GM21515 (cell line): ENCODE results near the gene SH3RF1.
A peak's percentile ranks its signal among the peaks of the same experiment; 100 is the strongest.

ENCODE experiments used
- ATAC-seq: cut with Tn5 transposase; IDR thresholded peaks from one replicate; pipeline ENCODE4 v1.9.1; 2021; ENCODE audit not compliant: unreplicated experiment

The SH3RF1 gene

GRCh38 chr4:169114341-169114974 lies 156.3 kb downstream of the SH3RF1 start:
- ATAC-seq = no peak

GRCh38 chr4:169110633-169111032 lies 160.1 kb downstream of the SH3RF1 start:
- no peak for ATAC-seq

GRCh38 chr4:169109035-169109675 lies 161.6 kb downstream of the SH3RF1 start:
- ATAC-seq = no peak

DNA sequence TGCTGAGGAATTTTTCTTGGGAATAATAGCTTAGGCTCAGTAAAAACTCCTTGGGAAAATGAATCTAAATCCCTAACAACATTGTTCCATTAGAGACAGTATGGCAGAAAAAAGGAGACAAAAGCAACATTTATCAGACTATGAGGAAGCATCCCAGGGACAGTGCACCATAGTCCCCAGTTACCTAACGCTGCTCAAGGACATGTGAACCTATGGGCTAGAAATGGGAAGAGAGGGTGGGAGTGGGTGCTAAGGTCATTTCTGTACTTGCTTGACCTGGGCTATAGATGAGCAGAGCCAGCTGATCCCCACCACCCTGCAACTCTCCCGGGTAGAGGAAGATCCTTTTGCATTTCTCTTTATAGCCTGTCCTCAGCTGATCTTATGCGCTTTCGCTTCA lies 162.5 kb downstream of the SH3RF1 start:
- no peak for ATAC-seq

GRCh38 chr4:169107528-169107927 lies 163.2 kb downstream of the SH3RF1 start:
- no peak for ATAC-seq

GRCh38 chr4:169106696-169107229 lies 164.0 kb downstream of the SH3RF1 start:
- ATAC-seq = no peak

DNA sequence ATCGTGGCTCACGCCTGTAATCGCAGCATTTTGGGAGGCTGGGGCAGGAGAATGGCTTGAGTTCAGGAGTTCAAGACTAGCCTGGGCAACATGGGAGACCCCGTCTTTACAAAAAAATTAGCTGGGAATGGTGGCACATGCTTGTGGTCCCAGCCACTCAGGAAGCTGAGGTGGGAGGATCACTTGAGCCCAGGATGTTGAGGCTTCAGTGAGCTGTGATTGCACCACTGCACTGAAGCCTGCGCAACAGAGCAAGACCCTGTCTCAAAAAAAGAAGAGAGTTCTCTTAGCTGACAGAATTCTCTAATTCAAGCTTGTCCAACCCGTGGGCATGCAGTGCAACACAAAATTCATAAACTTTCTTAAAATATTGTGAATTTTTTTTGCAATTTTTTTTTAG lies 165.1 kb downstream of the SH3RF1 start:
- ATAC-seq = no peak

DNA sequence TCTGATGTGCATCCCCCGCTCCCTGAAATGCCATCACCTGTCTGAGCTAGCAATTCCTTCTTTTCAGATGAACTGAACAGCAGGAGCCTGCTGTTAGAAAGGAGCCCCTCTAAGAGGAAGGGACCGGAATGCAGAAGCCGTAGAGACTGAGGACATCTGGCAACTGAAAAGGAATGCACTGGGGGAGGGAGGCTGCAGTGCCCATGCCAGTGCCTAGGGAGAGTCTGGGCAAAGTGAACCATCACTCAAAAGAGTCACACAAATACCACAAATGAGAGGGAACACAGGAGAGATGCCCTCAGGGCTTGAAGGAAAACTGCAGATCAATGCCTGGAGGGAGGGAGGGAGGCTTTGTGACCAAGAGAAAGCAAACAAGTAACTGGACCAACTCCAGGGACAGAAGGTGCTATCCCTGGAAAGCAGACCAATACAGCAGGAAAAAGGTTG lies 166.8 kb downstream of the SH3RF1 start:
- ATAC-seq = no peak

- ATAC-seq = no peak
These were observed 168.7 kb downstream of the SH3RF1 start for GRCh38 chr4:169102026-169102425.

- ATAC-seq = no peak
These were observed 170.1 kb downstream of the SH3RF1 start for GRCh38 chr4:169100670-169101101.

DNA sequence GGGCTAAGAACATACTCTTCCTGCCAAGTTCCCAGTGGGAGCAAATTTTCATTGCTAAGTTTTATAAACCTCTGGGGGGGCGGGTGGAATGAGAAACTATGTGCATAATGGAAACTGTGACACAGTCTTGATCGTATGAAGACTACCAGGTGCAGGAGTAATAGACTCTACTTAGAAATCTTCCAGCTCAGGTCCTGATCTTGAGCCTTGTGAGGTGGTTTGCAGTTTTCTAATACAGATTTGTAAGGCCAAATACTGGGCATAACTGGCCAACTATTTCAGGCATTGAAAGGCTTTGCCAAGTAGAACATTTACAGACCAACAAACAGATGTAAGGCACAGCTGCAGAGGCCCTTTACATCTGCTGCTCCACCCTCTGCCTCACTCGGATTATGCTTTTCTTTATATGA lies 171.0 kb downstream of the SH3RF1 start:
- peak; percentile 31 for ATAC-seq

- ATAC-seq = no peak
These were observed 171.6 kb downstream of the SH3RF1 start for GRCh38 chr4:169098969-169099690.

DNA sequence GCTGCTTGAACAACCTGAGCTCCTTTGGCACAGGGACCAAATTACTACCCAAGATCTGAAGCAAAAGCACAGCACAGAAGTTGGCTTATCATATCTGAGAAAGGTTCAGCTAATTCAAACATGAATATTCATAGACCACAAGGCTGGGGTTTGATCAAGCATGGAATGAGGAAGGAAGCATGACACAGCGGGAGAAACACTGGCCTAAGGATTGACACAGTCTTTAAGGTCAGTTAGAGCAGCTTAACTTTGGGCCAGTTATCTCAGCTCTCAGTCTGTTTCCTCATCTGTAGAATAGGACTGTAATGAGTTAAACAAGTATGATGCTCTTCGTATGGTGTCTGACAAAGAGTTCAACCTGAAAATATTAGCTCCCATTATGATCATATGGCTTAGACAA lies 172.2 kb downstream of the SH3RF1 start:
- peak; percentile 53 for ATAC-seq

DNA sequence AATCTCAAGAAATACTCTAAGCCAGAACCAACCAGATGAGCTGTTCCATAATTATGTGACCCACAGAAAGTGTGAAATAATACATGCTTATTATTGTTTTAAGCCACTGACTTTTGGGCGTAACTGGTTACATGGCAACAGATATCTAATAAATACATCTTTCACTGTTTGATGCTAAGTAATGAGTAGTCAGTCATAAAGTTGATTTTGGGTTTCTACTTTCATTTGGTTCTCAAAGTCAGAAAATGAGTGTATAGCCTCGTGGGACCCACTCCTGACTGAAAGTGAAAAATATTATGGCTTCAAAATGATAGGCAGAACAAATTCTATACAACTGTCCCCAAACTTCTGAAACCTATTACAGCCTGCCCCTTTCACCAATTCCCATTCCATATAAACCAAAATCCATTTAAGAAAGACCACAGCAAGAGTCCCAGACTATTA lies 172.7 kb downstream of the SH3RF1 start:
- peak; percentile 37 for ATAC-seq

GRCh38 chr4:169096221-169096620 lies 174.5 kb downstream of the SH3RF1 start:
- ATAC-seq = no peak

- no peak for ATAC-seq
These were observed 176.0 kb downstream of the SH3RF1 start for GRCh38 chr4:169094656-169095231.

DNA sequence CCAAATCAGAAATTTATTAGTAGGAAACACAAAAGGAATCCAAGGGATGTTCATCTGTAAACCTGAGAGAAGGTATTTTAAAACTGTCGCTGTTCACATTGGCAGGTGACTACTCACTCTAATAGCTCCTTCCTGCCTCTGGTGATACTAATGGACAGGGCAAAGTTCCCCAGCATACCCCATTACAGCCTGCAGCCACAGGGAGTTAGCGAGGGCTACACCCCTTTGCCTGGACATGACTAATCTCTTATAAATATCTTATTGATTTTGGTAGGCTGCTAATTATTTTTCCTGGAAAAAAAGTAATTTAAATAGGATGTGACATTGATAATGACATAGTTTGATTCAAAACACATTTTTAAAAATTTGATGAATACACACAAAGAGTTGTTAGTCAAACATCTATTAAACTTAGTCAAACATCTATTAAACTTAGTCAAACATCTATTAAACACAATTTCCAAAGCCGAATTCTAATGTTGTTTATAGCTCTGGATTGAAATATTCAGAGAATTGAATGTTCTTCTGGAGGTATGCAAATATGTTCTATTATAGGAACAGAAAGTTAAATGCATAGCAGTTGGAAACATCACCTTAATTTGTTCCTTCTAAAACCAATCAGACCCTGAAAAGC lies 177.8 kb downstream of the SH3RF1 start:
- ATAC-seq = no peak

- no peak for ATAC-seq
These were observed 180.1 kb downstream of the SH3RF1 start for GRCh38 chr4:169090484-169091215.

GRCh38 chr4:169089004-169089403 lies 181.8 kb downstream of the SH3RF1 start:
- no peak for ATAC-seq

- no peak for ATAC-seq
These were observed 185.8 kb downstream of the SH3RF1 start for GRCh38 chr4:169084954-169085353.
